ENCODE data around the gene IRF2BP1.
"Not testable (repeated sequence)": the region's sequence is repeated elsewhere in the genome, so short reads cannot be mapped to it uniquely, and the experiment has no call there.

The IRF2BP1 gene

GRCh38 chr19:45902651-45903625, 17.0 kb upstream of the IRF2BP1 start:
- DNase-seq (ENCODE audit: low read depth) = peak; percentile 71

- DNase-seq (ENCODE audit: low read depth) = no peak
Observed at GRCh38 chr19:45901912-45902650, 16.1 kb upstream of the IRF2BP1 start, which contains the start of gene MYPOP. Gene MYPOP, minus strand, starts transcription at chr19:45902613. Its CDS starts 840 bp downstream, at chr19:45901773.

GRCh38 chr19:45901432-45901911, 15.5 kb upstream of the IRF2BP1 start:
- no peak for DNase-seq (ENCODE audit: low read depth)

GRCh38 chr19:45900738-45901431, 14.9 kb upstream of the IRF2BP1 start:
- no peak for DNase-seq (ENCODE audit: low read depth)

GRCh38 chr19:45899919-45900589, 14.1 kb upstream of the IRF2BP1 start:
- DNase-seq (ENCODE audit: low read depth) = no peak

- no peak for DNase-seq (ENCODE audit: low read depth)
Observed at GRCh38 chr19:45899253-45899652, 13.3 kb upstream of the IRF2BP1 start.

GRCh38 chr19:45897261-45897812, 11.4 kb upstream of the IRF2BP1 start:
- DNase-seq (ENCODE audit: low read depth) = no peak

- DNase-seq (ENCODE audit: low read depth) = not testable (repeated sequence)
Observed at GRCh38 chr19:45895983-45896599, 10.2 kb upstream of the IRF2BP1 start.

GRCh38 chr19:45895519-45895972, 9.6 kb upstream of the IRF2BP1 start:
- no peak for DNase-seq (ENCODE audit: low read depth)

- no peak for DNase-seq (ENCODE audit: low read depth)
Observed at GRCh38 chr19:45890877-45891276, 4.9 kb upstream of the IRF2BP1 start.

- DNase-seq (ENCODE audit: low read depth) = no peak
Observed at GRCh38 chr19:45889210-45889885, 3.4 kb upstream of the IRF2BP1 start.

- DNase-seq (ENCODE audit: low read depth) = no peak
Observed at GRCh38 chr19:45887200-45887710, 1.3 kb upstream of the IRF2BP1 start.

GRCh38 chr19:45886427-45887199, 672 bp upstream of the IRF2BP1 start:
- peak; percentile 78 for DNase-seq (ENCODE audit: low read depth)

GRCh38 chr19:45884682-45885555, 1.0 kb downstream of the IRF2BP1 start:
- DNase-seq (ENCODE audit: low read depth) = no peak

GRCh38 chr19:45883881-45884681, 1.9 kb downstream of the IRF2BP1 start:
- no peak for DNase-seq (ENCODE audit: low read depth)

- DNase-seq (ENCODE audit: low read depth) = no peak
Observed at GRCh38 chr19:45883586-45883880, 2.4 kb downstream of the IRF2BP1 start.

All from non-pigmented ciliary epithelial cell (primary cell).